ENCODE results near the gene FUOM.

- TF ChIP-seq YY1 (IDR thresholded peaks at IDR 0.05; ENCODE audit: insufficient read depth, insufficient read length) = no peak
- TF ChIP-seq SUZ12 (IDR thresholded peaks at IDR 0.05; ENCODE audit: extremely low read depth, insufficient read depth, insufficient read length) = no peak
- TF ChIP-seq ZNF274 (IDR thresholded peaks at IDR 0.05; ENCODE audit: low read depth, low read length) = no peak
Measured at GRCh38 chr10:133346413-133346812, 11.4 kb downstream of the FUOM start.
